ENCODE measurements around the gene DLG1.

Gene DLG1

DNA sequence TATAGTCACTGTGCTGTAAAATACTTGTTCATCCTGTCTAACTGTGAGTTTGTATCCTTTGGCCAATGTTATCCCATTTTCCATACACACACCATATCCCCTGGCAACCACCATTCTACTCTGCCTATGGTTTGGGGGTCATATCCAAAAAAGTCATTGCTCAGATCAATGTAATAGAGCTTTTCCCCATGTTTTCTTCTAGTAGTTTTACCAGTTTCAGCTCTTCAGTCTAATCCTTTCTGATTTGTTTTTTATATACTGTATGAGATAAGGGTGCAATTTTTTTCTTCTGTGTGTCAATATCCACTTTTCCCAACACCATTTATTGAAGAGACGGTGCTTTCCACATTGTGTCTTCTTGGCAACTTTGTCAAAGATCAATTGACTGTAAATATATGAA is 14.0 kb upstream of the DLG1 start:
- no peak for DNase-seq

- no peak for DNase-seq
These were observed 13.2 kb upstream of the DLG1 start for GRCh38 chr3:197311591-197311990.

- DNase-seq, result no peak
These were observed 11.3 kb upstream of the DLG1 start for GRCh38 chr3:197309528-197310361.

- no peak for DNase-seq
These were observed 10.2 kb upstream of the DLG1 start for GRCh38 chr3:197308591-197308990.

DNA sequence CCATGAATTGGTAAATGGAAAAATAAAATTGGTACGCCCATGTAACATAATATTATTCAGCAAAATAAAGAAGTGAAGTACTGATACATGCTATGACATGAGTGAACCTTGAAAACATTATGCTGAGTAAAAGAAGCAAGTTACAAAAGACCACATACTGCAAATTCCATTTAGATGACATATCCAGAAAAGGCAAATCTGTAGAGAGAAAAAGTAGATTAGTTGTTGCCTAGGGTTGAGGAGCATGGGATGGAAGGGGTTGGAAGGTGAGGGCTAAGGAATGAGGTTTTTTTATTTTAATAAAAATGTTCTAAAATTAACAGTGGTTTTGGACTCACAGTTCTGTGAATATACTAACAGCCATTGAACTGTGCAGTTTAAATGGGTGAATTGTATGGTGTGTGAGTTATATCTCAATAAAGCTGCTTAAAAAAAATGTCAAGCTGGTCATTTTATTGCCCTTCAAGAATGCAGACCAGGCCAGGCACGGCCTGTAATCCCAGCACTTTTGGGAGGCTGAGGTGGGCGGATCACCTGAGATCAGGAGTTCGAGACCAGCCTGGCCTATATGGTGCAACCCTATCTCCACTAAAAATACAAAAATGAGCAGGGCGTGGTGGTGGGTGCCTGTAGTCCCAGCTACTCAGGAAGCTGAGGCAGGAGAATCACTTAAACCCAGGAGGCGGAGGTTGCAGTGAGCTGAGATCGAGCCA is 8.1 kb upstream of the DLG1 start:
- no peak for DNase-seq

DNA sequence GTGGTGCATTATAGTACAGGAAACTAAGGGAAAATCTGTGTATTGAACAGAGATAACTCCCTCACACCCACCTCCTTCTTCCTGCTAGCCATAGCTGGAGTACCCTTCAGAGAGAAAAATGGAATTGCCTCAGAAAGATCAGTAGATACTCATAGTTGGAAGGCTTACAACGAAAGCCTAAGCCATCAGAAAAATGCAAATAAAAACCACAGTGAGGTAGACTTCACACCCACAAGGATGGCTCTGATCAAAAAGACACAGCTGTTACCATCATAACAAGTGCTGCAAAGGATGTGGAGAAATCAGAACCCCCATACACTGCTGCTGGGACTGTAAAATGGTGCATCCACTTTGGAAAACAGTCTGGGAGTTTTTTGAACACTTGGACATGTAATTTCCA is 7.4 kb upstream of the DLG1 start:
- no peak for DNase-seq

GRCh38 chr3:197303452-197303851 is 5.0 kb upstream of the DLG1 start:
- DNase-seq, result no peak

DNA sequence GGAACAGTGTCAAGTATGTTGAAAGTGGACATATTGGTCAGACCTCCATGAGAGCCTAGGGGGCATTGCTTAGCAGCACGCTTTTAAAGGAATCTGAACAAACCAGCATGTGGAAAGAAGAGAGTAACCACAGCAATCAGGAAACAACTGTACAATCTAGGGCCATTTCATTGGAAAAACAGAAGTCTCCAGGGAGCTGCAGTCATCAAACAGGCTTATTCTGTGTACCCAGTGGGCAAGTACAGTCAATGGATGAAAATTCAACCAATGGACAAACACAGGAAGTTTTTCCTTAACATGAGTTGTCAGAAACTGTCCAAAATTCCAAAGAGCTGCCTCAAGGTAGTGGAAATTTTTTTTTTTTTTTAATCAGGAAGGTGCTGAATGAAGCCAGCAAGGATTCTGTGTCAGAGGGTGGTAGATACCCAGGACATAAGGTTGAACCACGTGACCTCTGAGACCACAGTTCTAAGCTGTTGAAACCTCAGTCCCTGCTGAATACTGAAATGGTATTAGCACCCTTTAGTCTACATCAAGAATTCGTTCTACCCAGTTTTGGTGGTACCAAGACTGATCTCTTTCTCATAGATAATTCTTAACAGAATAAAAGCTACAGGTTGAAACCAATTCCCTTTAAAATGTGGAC is 4.4 kb upstream of the DLG1 start:
- no peak for DNase-seq

DNA sequence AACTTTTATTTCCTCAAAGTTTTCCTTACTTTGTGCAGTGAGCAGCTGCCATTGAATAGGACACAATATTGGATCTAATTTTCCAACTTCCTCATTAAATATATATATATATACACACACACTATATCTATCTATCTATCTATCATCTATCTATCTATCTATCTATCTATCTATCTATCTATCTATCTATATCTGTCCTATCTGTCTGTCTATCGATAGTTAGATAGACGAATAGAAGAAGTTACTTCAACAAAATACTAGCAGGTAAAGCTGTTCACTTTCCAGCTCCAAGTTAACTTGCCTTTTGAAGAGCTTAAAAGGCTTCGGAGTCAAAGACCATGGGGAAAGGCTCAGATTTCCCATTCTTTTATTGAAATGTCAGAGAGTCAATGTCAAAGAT is 3.6 kb upstream of the DLG1 start:
- DNase-seq, result no peak

GRCh38 chr3:197300361-197300760 is 1.9 kb upstream of the DLG1 start:
- no peak for DNase-seq

GRCh38 chr3:197298945-197299854 is 788 bp upstream of the DLG1 start:
- peak; percentile 98 for DNase-seq

DNA sequence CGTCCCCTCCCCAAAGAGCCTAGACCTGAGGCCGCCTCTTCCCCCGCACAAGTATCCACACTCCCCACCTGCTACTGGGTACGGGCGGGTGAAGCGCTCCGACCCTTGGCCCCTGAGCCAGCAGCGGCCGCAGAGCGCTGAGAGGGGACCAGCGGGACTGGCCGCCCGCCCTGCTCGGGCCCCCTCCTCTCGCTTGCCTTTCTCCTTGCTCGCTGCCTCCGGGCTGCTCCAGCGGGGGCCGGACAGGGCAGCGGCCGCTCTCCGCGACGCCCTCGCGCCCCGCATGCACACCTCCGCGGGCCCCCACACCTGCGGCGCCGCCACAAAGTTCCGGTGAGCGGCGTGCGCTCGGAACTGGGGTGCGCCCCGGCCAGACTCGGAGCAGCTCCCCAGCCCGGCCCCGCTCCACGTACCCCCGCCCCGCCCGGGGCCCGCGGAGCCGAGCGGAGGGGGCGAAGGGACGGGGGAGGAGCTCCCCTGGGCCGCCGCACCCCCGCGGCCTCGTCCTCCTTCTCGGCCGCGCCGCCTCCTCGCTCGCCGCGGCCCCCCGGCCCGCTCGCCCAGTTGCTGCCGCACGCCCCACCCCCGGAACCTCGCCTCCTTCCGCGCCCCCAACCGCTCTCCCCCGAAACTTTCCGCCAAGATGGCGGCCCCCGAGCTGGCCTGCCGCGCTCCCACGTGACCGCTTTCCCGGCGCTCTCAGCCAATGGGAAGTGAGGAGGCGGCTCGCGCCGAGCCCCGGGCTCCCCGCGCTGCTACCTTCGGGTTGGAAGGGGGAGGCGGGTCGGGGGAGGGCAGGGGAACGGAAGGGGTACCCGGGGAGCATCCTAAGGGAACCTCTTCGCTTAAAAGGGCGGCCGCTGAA is 704 bp downstream of the DLG1 start:
- peak; percentile 96 for DNase-seq

GRCh38 chr3:197297002-197297401 is 1.4 kb downstream of the DLG1 start:
- peak; percentile 25 for DNase-seq

DNA sequence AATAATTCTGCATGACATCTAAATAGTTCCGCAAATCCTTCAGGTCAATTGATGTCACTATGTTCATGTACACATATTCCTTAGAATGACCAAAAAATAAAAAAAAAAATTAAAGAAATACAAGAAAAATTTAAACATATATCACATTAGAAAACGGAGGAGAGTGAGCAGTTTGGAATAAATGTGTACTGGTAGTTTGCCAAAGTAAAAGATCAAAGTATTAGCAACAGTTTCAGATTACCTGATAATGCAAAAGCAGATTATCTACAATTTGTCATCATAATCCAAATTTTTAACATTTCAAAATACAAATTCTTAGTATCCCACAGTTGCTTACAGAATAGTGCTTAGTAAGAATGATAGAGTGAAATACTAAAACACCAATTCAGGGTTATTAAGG is 1.9 kb downstream of the DLG1 start:
- DNase-seq, result no peak

DNA sequence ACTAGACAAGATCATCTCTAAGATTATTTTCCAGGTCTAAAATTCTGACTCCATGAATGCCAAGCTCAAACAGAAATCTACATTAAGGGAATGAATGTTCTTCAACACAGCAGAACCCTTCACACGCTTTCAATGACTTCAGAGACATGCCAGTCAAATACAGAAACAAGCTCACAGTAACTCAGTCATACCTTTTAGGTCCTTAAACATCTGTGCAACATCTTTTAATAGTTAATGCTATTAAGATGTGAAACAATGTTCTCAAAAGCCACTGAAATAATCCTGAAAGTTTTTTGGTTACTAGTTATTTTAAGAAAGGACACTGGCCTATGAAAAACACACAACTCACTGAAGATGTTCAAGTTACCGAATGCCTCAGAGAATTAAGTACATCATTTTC is 2.5 kb downstream of the DLG1 start:
- no peak for DNase-seq

- no peak for DNase-seq
These were observed 4.7 kb downstream of the DLG1 start for GRCh38 chr3:197293605-197294237.

DNA sequence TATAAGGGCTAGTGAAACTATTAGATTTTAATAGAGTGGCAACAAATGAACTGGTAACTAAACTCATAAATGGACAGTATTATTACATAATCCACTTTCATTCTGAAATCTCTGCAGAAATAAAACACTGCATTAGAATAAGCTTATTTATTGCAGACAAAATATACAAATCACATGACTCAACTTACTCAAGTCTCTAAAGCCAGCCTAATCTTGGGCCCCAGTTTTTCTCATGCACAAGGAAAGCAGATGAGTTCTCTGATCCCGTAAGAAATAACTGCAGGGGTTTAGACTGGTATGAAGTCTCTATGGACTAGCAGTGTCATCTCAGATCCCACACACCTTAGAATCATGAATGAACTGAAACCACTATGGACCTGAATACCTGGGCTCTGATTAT is 5.8 kb downstream of the DLG1 start:
- no peak for DNase-seq

- DNase-seq, result no peak
These were observed 6.2 kb downstream of the DLG1 start for GRCh38 chr3:197292083-197292646.

GRCh38 chr3:197289726-197290125 is 8.7 kb downstream of the DLG1 start:
- no peak for DNase-seq

DNA sequence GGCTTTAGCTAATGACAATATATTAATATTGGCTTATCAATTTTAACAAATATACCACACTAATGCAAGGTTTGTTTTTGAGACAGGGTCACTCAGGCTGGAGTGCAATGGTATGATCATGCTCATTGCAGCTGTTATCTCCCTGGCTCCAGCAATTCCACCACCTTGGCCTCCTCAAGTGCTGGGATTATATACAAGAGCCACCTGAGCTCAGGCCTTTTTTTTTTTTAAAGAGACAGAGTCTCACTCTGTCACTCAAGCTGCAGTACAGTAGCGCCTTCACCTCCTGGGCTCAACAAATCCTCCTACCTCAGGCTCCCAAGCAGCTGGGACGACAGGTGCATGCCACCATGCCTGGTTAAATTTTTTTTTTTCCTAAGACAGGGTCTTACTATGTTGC is 11.7 kb downstream of the DLG1 start:
- DNase-seq, result peak; percentile 49

- DNase-seq, result no peak
These were observed 12.9 kb downstream of the DLG1 start for GRCh38 chr3:197285557-197285956.

Measured in NCI-H510A treated with DMSO at 0.1 percent for 48 hours (cell line).